Fibroblast of lung (primary cell): Measurements from ENCODE around the gene IGF1R.

Experiments used
- EZH2 ChIP-seq: IDR thresholded peaks from 2 replicates; pipeline ENCODE4 v1.5.1; 2012; ENCODE audit warnings: low read length, control low read depth, mild to moderate bottlenecking; ENCODE audit errors: missing control alignments
- TF ChIP-seq, protein P1 (sequence below), 2 donors: IDR thresholded peaks in 1 of 2; conservative IDR thresholded peaks in 1 of 2; 1 replicate in 1 of 2; 2 replicates in 1 of 2; pipeline ENCODE4 v1.5.1; 2011 to 2012; ENCODE audit warnings: low read length in 2 of 2, control low read depth in 1 of 2, inconsistent platforms in 1 of 2, low read depth in 1 of 2, mild to moderate bottlenecking in 1 of 2

DNA sequence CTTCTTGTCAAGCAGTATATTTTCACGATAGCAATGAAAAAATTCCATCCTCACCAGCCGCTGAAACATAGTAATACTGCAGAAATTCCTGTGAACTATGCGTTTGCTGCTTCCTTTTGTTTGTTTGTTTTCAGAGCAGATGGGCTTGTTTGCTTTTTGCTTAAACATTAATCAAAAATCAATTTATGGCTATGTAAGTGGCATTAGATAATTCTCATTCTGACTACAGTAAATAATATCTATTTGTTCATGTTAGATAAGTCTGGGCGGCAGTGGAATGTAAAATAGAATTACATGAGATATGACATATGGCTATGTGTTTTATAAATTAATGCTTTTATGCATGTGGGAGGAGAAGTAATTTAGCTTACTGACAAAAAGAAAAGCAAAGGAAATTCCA, 195.5 kb downstream of the IGF1R start:
- TF ChIP-seq, protein P1, sequence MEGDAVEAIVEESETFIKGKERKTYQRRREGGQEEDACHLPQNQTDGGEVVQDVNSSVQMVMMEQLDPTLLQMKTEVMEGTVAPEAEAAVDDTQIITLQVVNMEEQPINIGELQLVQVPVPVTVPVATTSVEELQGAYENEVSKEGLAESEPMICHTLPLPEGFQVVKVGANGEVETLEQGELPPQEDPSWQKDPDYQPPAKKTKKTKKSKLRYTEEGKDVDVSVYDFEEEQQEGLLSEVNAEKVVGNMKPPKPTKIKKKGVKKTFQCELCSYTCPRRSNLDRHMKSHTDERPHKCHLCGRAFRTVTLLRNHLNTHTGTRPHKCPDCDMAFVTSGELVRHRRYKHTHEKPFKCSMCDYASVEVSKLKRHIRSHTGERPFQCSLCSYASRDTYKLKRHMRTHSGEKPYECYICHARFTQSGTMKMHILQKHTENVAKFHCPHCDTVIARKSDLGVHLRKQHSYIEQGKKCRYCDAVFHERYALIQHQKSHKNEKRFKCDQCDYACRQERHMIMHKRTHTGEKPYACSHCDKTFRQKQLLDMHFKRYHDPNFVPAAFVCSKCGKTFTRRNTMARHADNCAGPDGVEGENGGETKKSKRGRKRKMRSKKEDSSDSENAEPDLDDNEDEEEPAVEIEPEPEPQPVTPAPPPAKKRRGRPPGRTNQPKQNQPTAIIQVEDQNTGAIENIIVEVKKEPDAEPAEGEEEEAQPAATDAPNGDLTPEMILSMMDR (conservative IDR thresholded peaks at IDR 0.05 in 1 of 2, IDR thresholded peaks at IDR 0.05 in 1 of 2; ENCODE audit: low read depth in 1 of 2, low read length in 2 of 2), result no peak
- TF ChIP-seq EZH2, result no peak
